Glomerular visceral epithelial cell (primary cell): Measurements from ENCODE around the gene AP1S2.

Experiments
- DNase-seq: peaks from one replicate; pipeline ENCODE4 v3.0.0-alpha.2; 2016; ENCODE audit errors: extremely low spot score

The AP1S2 gene

DNA sequence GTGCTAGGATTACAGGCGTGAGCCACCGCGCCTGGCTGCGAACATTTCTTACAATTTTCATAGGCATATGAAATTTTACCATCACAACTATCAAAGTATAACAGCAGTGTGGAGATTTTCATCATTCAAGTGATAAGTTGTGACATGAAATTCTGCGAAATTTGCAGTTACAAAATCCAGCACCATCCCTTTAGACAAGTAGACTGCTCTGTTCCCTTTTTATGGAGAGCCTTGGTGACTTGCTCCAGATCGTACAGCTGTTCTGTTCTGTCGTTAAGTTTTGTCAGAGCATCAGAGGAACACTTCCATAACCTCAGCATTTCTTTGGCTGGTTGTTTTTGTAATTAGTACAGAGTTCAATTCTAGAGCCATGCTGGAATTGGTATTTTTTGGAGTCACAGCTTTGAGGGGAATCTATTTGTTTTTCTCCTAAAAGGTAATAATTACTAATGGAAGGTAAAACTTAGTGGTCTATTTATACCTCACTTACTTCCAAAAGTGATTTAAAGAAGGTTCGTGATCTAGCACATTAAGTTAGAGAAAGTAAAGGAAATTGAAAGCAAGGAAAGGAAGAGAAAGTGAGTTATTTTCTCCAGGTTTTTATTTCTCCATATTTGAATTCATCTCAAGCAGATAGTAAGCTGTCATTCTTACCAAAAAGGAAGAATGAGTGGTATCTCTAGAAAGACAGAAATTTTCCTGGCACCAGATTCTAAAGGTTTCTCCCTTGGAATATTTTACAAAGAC lies 42.2 kb downstream of the AP1S2 start:
- no peak for DNase-seq

DNA sequence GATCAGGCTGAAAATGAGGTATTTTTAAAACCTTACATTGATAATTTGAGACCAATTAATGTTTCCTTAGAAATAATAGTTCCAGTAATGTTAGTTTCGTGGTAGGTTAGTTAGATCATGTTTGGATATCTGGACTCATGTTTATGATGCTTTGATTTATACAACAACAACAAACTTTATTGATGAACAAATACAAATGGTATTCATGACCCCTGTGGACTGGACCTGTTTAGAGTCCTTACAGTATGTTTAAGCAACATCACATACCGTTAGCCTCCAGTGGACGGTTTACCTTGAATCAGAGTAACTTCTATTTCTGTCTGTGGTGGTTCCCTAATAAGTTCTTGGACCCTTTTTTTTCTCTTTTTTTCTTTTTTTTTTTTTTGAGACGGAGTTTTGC lies 46.4 kb downstream of the AP1S2 start:
- DNase-seq = no peak

DNA sequence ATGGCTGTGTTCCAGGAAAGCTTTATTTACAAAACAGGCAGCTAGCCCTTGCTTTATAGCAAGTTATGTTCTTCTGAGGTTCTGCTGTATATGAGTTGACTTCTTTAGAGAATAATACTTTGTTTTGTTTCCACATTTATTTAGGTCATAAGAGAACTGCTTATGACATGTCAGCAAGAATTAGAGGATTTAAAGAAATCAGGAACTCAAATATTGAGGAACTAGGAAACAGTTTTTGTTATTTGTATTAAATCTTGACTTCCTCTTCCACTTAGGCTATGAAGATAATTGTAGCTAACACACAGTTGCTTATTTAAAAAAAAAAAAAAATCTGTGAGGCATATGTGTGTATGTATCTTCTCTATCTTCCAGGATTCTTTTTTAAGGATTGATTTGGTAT lies 50.0 kb downstream of the AP1S2 start:
- DNase-seq = no peak

DNA sequence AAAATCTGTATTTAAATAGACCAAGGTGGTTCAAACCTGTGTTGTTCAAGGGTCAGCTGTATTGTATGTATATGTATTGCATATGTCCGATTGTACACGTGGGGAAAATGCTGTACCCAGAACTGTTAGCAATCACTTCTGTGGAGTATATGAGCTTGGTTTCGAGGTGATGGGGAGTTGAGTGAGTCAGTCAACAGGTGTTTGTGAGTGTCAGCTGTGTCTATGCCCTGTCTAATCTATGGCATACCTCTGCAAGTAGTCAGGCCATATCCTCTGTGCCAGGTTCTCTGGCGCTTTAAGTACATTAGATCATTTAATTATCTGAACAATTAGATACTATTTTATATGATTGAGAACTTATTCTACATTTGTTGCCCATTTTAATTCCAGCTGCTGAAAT lies 56.9 kb downstream of the AP1S2 start:
- DNase-seq = no peak

DNA sequence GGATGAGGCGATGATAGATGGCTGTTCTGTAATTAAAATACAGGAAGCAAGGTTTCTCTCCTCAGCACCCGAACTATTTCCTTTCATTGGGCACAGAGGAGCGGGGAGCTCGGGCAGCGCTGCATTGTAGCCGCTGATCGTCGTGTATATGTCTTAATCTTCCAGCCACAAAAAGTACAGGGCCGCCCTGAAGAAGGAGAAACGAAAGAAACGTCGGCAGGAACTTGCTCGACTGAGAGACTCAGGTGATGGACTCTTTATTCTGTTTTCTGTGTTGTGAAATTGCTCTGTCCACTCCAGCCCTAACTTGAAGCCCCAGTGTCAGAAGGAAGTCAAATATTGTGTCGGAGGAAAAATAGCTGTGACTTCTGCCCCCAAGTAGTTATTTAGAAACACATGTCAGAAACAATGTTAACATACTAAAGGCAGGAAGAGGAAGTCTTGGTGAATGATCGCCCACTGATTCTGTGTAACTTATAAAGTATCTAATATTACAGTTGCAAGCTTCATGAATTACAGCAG lies 63.8 kb downstream of the AP1S2 start:
- peak; percentile 0 for DNase-seq

DNA sequence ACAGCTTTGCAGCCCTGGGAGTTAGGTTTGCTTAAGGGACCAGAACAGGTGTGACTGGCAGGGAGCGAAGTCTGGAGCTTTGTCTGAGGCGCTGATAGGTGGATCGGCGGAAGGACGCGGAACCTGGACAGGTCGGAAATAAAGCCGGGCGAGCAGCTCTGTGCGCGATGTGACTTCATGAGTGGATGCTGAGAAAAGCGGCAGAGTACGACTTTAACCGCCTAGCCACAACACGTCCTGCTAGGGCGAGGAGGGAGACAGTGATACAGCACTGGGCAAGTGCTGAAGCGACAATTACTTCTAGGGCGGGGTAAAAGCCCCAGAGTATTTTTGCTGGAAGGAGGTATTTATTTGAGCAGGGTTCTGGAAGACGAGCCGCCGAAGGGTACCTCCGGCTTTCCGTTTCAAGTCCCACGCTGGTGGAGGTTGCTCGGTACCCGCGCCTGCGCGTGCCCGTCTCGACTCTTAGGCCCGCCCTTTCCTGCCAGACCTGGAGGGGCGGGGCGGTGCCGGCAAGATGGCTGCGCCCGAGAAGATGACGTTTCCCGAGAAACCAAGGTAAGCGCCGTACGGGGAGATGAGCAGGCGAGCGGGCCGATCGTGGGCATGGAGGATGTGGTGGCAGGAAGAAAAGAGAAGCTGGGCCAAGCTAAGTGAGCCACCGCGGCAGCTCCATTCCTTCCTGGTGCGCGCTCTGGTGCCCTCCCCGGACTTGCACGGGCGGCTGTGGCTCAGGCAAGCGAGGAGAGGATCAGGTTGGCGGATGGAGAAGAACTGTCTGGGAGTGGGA lies 64.4 kb downstream of the AP1S2 start, which contains the start of gene ZRSR2:
ZRSR2 (plus strand) TSS at position 506 of the 790 bp plus-strand sequence; CDS start at position 518, 12 bp downstream.
- DNase-seq = peak; percentile 73

DNA sequence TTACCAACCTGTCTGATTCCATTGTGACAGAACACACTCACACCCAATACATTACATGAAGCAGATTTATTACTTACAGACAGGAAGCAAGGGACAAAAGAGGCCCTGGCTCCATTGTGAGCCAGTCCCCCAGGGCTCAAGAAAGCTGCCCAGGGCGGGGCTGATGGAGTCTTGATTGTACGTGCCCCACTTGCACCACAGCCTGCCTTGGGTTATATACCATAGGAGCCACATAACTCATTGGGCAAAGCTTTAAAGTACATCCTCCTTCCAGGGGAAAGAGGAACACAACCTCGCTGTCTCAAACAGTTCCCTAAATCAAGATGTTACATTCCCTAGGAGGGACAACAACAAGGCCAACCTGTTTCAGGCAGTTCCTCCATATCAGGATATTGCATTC lies 67.7 kb downstream of the AP1S2 start:
- DNase-seq = no peak

DNA sequence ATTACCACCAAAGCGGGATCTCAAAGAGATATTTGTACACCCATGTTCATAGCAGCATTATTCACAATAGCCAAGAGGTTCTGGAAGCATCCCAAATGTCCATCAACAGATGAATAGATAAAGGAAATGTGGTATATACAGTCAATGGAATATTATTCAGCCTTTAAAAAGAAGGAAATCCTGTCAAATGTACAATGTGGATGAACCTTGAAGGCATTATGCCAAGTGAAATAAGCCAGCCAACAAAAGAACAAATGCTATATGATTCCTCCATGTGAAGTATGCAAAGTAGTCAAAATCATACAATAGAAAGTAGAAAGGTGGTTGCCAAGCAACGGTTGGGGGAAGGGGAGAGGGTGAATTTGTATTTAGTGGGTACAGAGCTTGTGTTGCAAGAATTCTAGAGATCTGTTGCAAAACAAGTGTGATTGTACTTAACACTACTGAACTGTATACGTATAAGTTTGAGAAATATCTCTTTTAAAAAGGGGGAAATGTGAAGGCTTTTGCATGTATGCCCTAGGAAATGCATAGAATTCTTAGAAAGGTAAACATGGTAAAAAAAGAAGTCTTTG lies 69.3 kb downstream of the AP1S2 start:
- DNase-seq = no peak

DNA sequence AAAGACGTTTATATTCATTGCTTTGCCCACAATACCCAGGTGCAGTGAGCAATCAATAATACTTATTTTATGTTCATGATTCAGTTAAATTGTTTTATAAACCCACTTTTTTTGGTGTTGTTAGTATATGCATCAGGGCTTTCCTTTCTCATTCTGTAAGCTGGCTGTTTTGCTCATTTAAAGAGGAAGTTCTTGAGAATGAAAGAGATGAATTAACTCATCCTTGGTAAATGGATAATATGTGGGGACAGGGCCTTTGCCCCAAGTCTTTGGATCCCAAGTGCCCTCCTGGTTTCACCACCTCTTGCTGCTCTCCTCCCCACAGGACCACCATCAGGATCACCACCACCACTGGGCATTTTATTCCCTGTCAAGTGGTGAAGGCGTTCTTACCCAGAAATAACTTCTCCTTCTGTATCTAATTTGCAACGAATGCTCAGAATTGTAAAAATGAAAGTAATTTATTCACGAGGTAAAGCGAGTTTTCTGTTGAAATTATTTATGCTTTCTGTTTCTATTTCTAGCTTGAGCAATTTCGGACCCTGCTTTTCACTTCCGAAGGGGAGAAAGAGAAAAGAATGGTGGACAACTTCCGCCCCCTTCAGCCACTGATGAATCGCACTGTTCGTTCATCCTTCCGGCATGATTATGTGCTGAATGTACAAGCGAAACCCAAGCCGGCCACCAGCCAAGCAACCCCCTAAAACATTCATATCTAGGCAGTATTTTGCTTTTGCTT lies 72.5 kb downstream of the AP1S2 start:
- DNase-seq = no peak
